Measurements from ENCODE around the gene SNX27. TPM values are rescaled to one million over a fixed set of nuclear protein-coding genes. Genes with fewer than 3 reads are reported as not detected.

SNX27 gene
- total RNA-seq, 1 experiment from 2014 or later = 56.0 TPM

GRCh38 chr1:151720974-151721787 lies 109.3 kb downstream of the SNX27 start, which contains the start of gene RIIAD1:
RIIAD1 (plus strand) TSS chr1:151721522; CDS start chr1:151721537, 15 bp downstream.
- Mint-ChIP-seq H3K4me3 (peak within 1 kb of the TSS; percentile 76), H3K27ac (no peak within 1 kb of the TSS), H3K27me3 (ENCODE audit: low read depth) (peaks cover 81% of the 10 kb centered on the region), H3K9me3 (no peaks in the 10 kb centered on the region), H3K4me1 (peaks cover 31% of the 10 kb centered on the region), H3K36me3 (no peaks in the 10 kb centered on the region)
- DNase-seq (ENCODE audit: low spot score) = peak; percentile 61
- ChIA-PET POLR2A (interaction anchor here (1.1 kb wide), 1 partner anchor 28 kb away, joined by 3 read pairs; no protein-coding TSS in a partner anchor), CTCF (interaction anchor here (0.6 to 1.9 kb wide), 13 partner anchors 9 to 773 kb away, joined by 3 to 19 read pairs (median 4); no protein-coding TSS in a partner anchor)
- TF ChIP-seq ARID4B (CRISPR knock-in tag; IDR thresholded peaks at IDR 0.05; ENCODE audit: borderline replicate concordance) = no peak
- TF ChIP-seq ATF6 (CRISPR knock-in tag; IDR thresholded peaks at IDR 0.05) = no peak
- ATAC-seq = peak; percentile 85

GRCh38 chr1:151721788-151722510 lies 110.1 kb downstream of the SNX27 start:
- Mint-ChIP-seq H3K4me1 (peaks cover 28% of the 10 kb centered on the region), H3K4me3 (peak overlapping the region; percentile 76), H3K27ac (no peak overlapping the region), H3K36me3 (no peaks in the 10 kb centered on the region), H3K9me3 (no peaks in the 10 kb centered on the region), H3K27me3 (ENCODE audit: low read depth) (peaks cover 79% of the 10 kb centered on the region)
- ChIA-PET POLR2A (interaction anchor here (1.1 kb wide), 1 partner anchor 29 kb away, joined by 3 read pairs; no protein-coding TSS in a partner anchor), CTCF (interaction anchor here (0.8 to 1.9 kb wide), 8 partner anchors 13 to 187 kb away, joined by 4 to 19 read pairs (median 5); partner anchors contain the start of gene MRPL9)
- DNase-seq (ENCODE audit: low spot score) (no peak), ATAC-seq (no peak)
- TF ChIP-seq AR (CRISPR knock-in tag; IDR thresholded peaks at IDR 0.05) (no peak), ZNF219 (CRISPR knock-in tag; IDR thresholded peaks at IDR 0.05; ENCODE audit: borderline replicate concordance) (no peak), ZNF512 (CRISPR knock-in tag; IDR thresholded peaks at IDR 0.05; ENCODE audit: borderline replicate concordance) (no peak)

Data from WTC11 (cell line).